ENCODE measurements around the gene DBNL. TPM values are rescaled to one million over a fixed set of nuclear protein-coding genes. Genes with fewer than 3 reads are reported as not detected.

Gene DBNL
- total RNA-seq, 1 experiment from 2014 or later, result 64.5 TPM

- BruUV-seq (replicated peaks), result no TSS peak
Measured at GRCh38 chr7:44073664-44074348, 29.3 kb downstream of the DBNL start.

GRCh38 chr7:44074349-44074695, 29.8 kb downstream of the DBNL start:
- Histone ChIP-seq H3K4me3 (ENCODE audit: low read depth, low read length, poor library complexity, severe bottlenecking) (no peak overlapping the region), H3K27me3 (replicated peaks; ENCODE audit: insufficient read depth, low read depth, low read length, poor library complexity) (no peaks in the 10 kb centered on the region), H3K9me3 (ENCODE audit: low read depth, low read length, poor library complexity, severe bottlenecking) (no peaks in the 10 kb centered on the region), H3K27ac (ENCODE audit: low read depth, low read length, poor library complexity, severe bottlenecking) (no peak overlapping the region), H3K36me3 (ENCODE audit: insufficient read depth, low read length, poor library complexity, severe bottlenecking) (peaks cover 27% of the 10 kb centered on the region), H3K4me1 (ENCODE audit: insufficient read depth, low read length, poor library complexity, severe bottlenecking) (no peaks in the 10 kb centered on the region)
- intact Hi-C loops (cut with micrococcal nuclease; ENCODE audit: unreplicated experiment), result loop anchor here (5.0 kb wide), 1 partner anchor 123 kb away; no protein-coding TSS in a partner anchor
- CTCF ChIA-PET, result no interaction called here
- POLR2A ChIA-PET (ENCODE audit: low non-redundant PET), result no interaction called here
- DNase-seq (ENCODE audit: low spot score), result no peak
- BruUV-seq (replicated peaks), result no TSS peak
- no peak for TF ChIP-seq CTCF (conservative IDR thresholded peaks at IDR 0.05; ENCODE audit: low read depth, low read length)
- TF ChIP-seq EZH2 (IDR thresholded peaks at IDR 0.05; ENCODE audit: borderline replicate concordance, low read depth, low read length, poor library complexity, severe bottlenecking), result no peak

More at GRCh38 chr7:44073664-44074348, 29.3 kb downstream of the DBNL start:
- intact Hi-C loops (cut with micrococcal nuclease; ENCODE audit: unreplicated experiment), result loop anchor here (5.0 kb wide), 1 partner anchor 123 kb away; no protein-coding TSS in a partner anchor
- Histone ChIP-seq H3K27ac (ENCODE audit: low read depth, low read length, poor library complexity, severe bottlenecking) (no peak overlapping the region), H3K4me1 (ENCODE audit: insufficient read depth, low read length, poor library complexity, severe bottlenecking) (no peaks in the 10 kb centered on the region), H3K36me3 (ENCODE audit: insufficient read depth, low read length, poor library complexity, severe bottlenecking) (peaks cover 24% of the 10 kb centered on the region), H3K27me3 (replicated peaks; ENCODE audit: insufficient read depth, low read depth, low read length, poor library complexity) (no peaks in the 10 kb centered on the region), H3K9me3 (ENCODE audit: low read depth, low read length, poor library complexity, severe bottlenecking) (no peaks in the 10 kb centered on the region), H3K4me3 (ENCODE audit: low read depth, low read length, poor library complexity, severe bottlenecking) (no peak overlapping the region)
- ChIA-PET CTCF (no interaction called here), POLR2A (ENCODE audit: low non-redundant PET) (no interaction called here)
- no peak for DNase-seq (ENCODE audit: low spot score)
- no peak for TF ChIP-seq CTCF (conservative IDR thresholded peaks at IDR 0.05; ENCODE audit: low read depth, low read length)
- no peak for TF ChIP-seq EZH2 (IDR thresholded peaks at IDR 0.05; ENCODE audit: borderline replicate concordance, low read depth, low read length, poor library complexity, severe bottlenecking)

- Histone ChIP-seq H3K9me3 (ENCODE audit: low read depth, low read length, poor library complexity, severe bottlenecking) (no peaks in the 10 kb centered on the region), H3K4me1 (ENCODE audit: insufficient read depth, low read length, poor library complexity, severe bottlenecking) (no peaks in the 10 kb centered on the region), H3K27ac (ENCODE audit: low read depth, low read length, poor library complexity, severe bottlenecking) (no peak overlapping the region), H3K27me3 (replicated peaks; ENCODE audit: insufficient read depth, low read depth, low read length, poor library complexity) (no peaks in the 10 kb centered on the region), H3K36me3 (ENCODE audit: insufficient read depth, low read length, poor library complexity, severe bottlenecking) (peaks cover 29% of the 10 kb centered on the region), H3K4me3 (ENCODE audit: low read depth, low read length, poor library complexity, severe bottlenecking) (no peak overlapping the region)
- intact Hi-C loops (cut with micrococcal nuclease; ENCODE audit: unreplicated experiment), result no loop called here
- POLR2A ChIA-PET (ENCODE audit: low non-redundant PET), result no interaction called here
- CTCF ChIA-PET, result no interaction called here
- TF ChIP-seq CTCF (conservative IDR thresholded peaks at IDR 0.05; ENCODE audit: low read depth, low read length) (no peak), EZH2 (IDR thresholded peaks at IDR 0.05; ENCODE audit: borderline replicate concordance, low read depth, low read length, poor library complexity, severe bottlenecking) (no peak)
- BruUV-seq (replicated peaks), result no TSS peak
- no peak for DNase-seq (ENCODE audit: low spot score)
Measured at GRCh38 chr7:44075296-44076075, 31.0 kb downstream of the DBNL start.

Data from A673 (cell line).